ENCODE measurements around the gene CYP2R1.
A peak's percentile ranks its signal among the peaks of the same experiment; 100 is the strongest.

Gene CYP2R1, protein sequence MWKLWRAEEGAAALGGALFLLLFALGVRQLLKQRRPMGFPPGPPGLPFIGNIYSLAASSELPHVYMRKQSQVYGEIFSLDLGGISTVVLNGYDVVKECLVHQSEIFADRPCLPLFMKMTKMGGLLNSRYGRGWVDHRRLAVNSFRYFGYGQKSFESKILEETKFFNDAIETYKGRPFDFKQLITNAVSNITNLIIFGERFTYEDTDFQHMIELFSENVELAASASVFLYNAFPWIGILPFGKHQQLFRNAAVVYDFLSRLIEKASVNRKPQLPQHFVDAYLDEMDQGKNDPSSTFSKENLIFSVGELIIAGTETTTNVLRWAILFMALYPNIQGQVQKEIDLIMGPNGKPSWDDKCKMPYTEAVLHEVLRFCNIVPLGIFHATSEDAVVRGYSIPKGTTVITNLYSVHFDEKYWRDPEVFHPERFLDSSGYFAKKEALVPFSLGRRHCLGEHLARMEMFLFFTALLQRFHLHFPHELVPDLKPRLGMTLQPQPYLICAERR

DNA sequence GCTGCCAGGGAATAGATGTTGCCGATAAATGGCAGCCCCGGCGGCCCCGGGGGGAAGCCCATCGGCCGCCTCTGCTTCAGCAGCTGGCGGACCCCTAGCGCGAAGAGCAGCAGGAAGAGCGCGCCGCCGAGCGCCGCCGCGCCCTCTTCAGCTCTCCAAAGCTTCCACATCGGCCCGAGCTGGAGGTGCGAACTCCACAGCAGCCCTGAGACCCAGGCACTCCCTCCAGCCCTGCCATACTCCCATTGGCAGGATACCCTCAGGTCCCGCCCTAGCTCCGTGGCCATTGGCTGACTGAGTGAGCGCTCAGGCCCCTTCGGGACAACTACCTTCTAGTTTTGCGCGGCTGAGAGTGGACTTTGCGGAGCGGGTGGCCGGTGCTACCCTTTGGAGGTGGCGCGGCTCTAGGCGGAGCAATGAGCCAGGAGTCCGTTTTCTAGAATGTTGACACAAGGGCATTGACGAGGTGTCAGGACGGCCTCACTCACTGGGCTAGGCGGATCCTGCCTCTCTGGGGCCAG lies at the start of gene CYP2R1:
Gene CYP2R1 (minus strand): TSS at position 196 of the 521 bp plus-strand sequence. CDS start 26 bp downstream, at position 170.
- peak; percentile 88 for DNase-seq

DNA sequence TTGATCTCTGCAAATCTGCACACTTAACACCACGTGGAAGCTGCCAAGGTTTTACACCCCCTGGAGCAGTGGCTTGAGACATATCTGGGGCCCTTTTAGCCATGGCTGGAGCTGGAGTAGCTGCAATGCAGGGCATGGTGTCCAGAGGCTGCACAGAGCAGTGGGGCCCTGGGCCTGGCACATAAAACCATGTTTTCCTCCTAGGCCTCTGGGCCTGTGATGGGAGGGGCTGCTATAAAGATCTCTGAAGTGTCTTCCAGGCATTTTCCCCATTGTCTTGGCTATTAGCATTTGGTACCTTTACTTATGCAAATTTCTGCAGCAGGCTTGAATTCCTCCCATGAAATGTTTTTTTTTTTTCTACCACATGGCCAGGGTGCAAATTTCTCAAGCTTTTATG lies 46.9 kb upstream of the CYP2R1 start:
- DNase-seq = no peak

GRCh38 chr11:14934641-14935351 lies 42.8 kb upstream of the CYP2R1 start:
- DNase-seq = no peak

GRCh38 chr11:14932447-14932846 lies 40.4 kb upstream of the CYP2R1 start:
- DNase-seq = no peak

- DNase-seq = no peak
These were observed 38.3 kb upstream of the CYP2R1 start for GRCh38 chr11:14930369-14930768.

DNA sequence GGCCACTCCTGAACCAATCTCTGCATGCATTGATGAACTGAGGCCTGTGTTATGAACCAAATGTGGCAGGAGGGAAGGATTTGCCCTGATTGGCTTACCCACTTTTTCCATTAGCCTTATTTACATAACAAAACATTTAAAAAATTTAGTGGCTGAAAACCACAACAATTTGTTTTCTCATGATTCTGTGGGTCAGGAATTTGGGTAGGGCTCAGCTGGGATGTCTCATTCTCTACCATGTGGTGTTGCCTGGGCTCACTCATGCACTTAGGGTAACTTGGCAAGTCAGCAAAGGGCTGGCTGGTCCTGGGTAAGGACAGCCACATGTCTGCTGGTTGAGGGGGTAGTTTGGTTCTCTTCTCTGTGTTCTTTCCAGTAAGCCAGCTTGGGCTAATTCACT lies 35.1 kb upstream of the CYP2R1 start:
- no peak for DNase-seq

DNA sequence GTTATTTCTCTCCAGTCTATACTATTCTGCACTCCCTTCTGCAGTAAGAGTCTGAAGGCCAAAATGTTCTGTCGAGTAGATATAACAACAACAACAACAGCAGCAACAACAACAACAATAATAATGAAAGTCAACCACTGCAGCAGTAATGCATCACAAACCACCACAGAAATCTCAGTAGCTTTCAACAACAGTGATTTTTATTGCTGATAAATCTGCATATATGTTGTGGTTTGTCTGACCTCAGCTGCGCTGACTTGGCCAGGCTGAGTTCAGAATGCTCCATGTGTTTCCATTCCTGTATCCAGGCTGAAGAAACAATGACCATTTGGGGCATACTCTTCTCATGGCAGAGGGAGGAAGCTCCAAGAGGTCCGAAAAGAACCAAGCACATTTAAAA lies 32.3 kb upstream of the CYP2R1 start:
- DNase-seq = no peak

DNA sequence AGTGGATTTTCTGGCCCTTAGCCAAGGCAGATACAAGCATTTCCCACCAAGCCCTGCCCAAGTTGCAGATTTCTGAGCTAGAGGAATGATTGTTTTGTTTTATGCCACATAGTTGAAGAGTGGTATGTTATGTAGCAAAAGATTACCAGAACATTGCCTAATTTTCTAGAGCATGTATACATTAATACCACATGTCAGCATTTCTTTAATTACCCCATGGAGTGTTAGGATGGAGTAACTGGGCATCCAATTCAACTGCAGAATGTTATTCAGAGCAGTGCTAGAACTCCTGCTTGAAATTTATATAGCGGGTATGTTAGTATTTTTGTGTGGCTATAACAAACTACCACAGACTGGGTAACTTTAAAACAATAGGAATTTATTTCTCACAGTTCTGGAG lies 24.4 kb upstream of the CYP2R1 start:
- DNase-seq = no peak

GRCh38 chr11:14914536-14914935 lies 22.5 kb upstream of the CYP2R1 start:
- DNase-seq = no peak

- DNase-seq = peak; percentile 68
These were observed 16.3 kb upstream of the CYP2R1 start for GRCh38 chr11:14908214-14908880.

DNA sequence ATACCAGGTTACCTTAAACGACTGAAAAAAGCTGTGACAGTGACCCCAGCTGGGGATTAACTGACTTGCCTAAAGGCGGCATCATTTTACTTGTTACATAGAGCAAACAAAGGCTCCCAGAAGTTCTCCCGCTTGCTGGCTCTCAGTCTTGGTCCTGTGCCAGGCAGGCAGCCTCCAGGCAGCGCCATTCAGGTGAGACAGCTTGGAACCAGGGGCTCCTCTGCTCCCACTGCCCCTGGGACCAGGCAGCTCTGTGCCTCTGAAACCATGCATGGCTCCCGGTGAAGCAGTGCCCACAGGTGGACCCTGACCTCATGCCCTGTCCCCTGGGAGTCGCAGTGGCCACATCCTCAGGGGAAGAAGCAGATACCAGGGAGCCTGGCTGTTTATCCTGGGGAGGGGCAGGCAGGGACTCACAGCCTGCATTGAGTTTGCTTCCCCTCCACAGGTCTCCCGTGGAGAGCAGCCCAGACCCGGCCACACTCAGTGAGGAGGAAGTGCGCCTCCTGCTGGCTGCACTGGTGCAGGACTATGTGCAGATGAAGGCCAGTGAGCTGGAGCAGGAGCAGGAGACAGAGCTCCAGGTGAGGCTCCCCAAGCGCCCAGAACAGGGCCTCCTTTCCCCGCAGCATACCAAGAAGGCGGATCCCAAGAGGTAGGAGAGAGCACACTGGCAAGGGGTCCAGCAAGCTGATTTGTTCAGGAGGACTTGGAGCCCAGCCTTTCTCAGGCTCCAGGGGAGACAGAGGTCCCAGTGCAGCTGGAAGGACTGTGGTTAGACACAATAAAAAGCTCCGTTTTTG lies 15.6 kb upstream of the CYP2R1 start:
- peak; percentile 83 for DNase-seq

DNA sequence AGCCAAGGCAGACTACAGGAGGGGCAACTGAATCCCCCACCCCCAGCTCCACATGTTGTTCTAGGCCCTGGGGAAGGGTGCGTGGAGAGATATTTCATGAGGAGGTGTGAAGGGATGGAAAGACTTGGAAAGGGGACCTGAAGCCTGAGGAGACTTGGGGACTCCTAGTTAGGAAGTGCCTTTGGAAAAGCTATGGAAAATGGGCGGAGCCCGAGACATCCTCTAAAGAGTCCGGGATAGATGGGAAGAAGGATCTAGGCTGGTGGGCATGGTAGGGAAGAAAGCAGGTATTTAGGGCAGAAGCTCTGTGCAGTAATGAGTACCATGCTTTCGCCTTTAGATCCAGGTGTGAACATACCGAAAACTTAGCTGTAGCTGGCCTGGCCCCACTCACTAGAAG lies 15.0 kb upstream of the CYP2R1 start:
- no peak for DNase-seq

DNA sequence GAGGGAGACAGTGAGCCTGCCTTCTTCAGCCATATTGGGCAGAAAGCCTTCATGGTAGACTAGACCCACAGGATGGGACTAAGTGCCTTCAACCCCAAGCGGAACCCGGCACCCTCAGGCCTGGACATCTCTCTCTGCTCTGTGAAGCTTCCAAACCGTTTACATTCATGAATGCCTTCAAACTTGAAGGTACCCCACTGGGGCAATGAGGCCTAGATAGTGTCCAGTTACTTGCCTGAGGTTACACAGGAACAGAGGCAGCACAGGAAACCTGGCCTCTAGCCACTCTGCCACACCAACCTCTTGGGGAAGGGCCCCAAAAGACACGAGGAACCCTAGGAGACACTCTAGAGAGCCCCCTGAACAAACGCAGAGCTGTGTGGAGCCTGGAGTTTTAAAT lies 14.5 kb upstream of the CYP2R1 start:
- DNase-seq = no peak

GRCh38 chr11:14905104-14906033 lies 13.3 kb upstream of the CYP2R1 start:
- DNase-seq = no peak

GRCh38 chr11:14904745-14905103 lies 12.7 kb upstream of the CYP2R1 start:
- DNase-seq = no peak

- no peak for DNase-seq
These were observed 10.8 kb upstream of the CYP2R1 start for GRCh38 chr11:14902650-14903350.

GRCh38 chr11:14898906-14899305 lies 6.9 kb upstream of the CYP2R1 start:
- DNase-seq = no peak

DNA sequence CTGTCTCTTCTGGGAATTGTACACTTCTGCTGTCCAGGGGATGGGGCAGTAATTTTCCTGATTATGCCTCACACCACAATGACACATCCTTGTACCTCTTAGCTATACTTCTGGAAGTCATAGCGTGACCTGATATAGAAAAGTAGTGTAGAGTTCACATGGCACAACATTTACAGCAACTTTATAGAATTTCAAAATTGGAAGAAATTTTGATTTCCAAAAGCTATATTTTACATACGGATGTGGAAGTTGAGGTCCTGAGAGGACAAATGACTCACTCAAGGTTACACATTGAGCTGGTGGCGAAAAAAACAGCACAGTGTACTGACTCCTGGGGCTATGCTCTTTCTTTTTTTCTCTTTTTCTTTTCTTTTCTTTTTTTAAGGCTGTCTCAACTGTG lies 6.3 kb upstream of the CYP2R1 start:
- no peak for DNase-seq

- DNase-seq = no peak
These were observed 2.9 kb upstream of the CYP2R1 start for GRCh38 chr11:14894657-14895598.

DNA sequence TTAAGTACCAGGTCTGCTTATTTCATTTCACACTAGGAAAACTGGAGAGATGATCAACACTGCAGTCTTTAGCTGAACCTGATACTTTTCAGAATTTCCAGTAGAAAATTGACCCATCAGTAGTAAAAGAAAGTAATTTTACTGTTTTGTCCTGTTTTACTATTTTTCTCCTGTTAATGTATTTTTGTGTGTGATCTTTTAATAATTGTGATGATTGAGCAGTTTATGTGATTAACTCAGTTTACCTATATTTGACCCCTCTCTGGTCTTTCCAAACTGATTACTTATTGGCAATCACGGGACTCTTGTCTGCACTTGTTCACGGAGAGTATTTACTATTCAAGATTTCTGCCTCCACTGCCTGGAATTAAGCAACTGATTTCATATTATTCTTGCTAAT lies 546 bp upstream of the CYP2R1 start:
- DNase-seq = no peak
